K562 (cell line): ENCODE results near the gene NBEAL1. TPM values are rescaled to one million over a fixed set of nuclear protein-coding genes. Genes with fewer than 3 reads are reported as not detected.

Experiments used
- BRCA1 ChIP-seq, 2 experiments: fragments of 450-650 bp in 1 of 2; sonication (generic) in 1 of 2; formaldehyde crosslinking in 1 of 2; IDR thresholded peaks; 2 replicates each; pipeline versions ENCODE4 v1.5.0 to v1.6.1; 2017 to 2020; ENCODE audit warnings: mild to moderate bottlenecking in 1 of 2, missing genetic modification reagents in 1 of 2
- CAMTA2 ChIP-seq: fragments of 250-450 bp; sonication (Bioruptor Pico); conservative IDR thresholded peaks from 2 replicates; pipeline ENCODE4 v1.5.1; 2022
- CEBPB ChIP-seq: fragments of 450-650 bp; IDR thresholded peaks from 2 replicates; pipeline ENCODE4 v1.6.1; 2016; ENCODE audit warnings: missing genetic modification characterization, missing compliant biosample characterization
- EP300 ChIP-seq: IDR thresholded peaks from 2 replicates; pipeline ENCODE4 v1.6.1; 2012; ENCODE audit warnings: low read length, improper control_type of control experiment
- EZH2 ChIP-seq: IDR thresholded peaks from 2 replicates; pipeline ENCODE4 v1.6.1; 2012; ENCODE audit warnings: low read depth, mild to moderate bottlenecking, inconsistent platforms, low read length, borderline replicate concordance
- HDAC3 ChIP-seq: fragments of 450-650 bp; IDR thresholded peaks from 2 replicates; pipeline ENCODE4 v1.6.1; 2018; ENCODE audit warnings: borderline replicate concordance, mild to moderate bottlenecking, moderate library complexity; ENCODE audit not compliant: partially characterized antibody
- JUND ChIP-seq, 2 experiments: IDR thresholded peaks; 2 replicates in 1 of 2; 3 replicates in 1 of 2; pipeline ENCODE4 v1.6.1; 2011; ENCODE audit warnings: borderline replicate concordance in 2 of 2, low read depth in 2 of 2, low read length in 2 of 2, improper control_type of control experiment in 1 of 2, missing biosample characterization in 1 of 2, missing genetic modification characterization in 1 of 2, missing genetic modification reagents in 1 of 2
- KDM1A ChIP-seq, 2 experiments: fragments of 450-650 bp; IDR thresholded peaks; 2 replicates each; pipeline ENCODE4 v1.6.1; 2016; ENCODE audit warnings: mild to moderate bottlenecking in 2 of 2
- MCM5 ChIP-seq: fragments of 450-650 bp; IDR thresholded peaks from 2 replicates; pipeline ENCODE4 v1.6.1; 2016; ENCODE audit warnings: low read depth
- NCOA6 ChIP-seq: fragments of 450-650 bp; IDR thresholded peaks from 2 replicates; pipeline ENCODE4 v1.6.1; 2017; ENCODE audit warnings: mild to moderate bottlenecking
- NR2F6 ChIP-seq: fragments of 450-650 bp; formaldehyde crosslinking; IDR thresholded peaks from 2 replicates; pipeline ENCODE4 v1.4.0; 2020; ENCODE audit warnings: mild to moderate bottlenecking
- SMAD4 ChIP-seq: fragments of 250-450 bp; sonication (Bioruptor Pico); conservative IDR thresholded peaks from 2 replicates; pipeline ENCODE4 v1.8.0; 2021; ENCODE audit warnings: inconsistent platforms, mild to moderate bottlenecking, moderate library complexity
- SMARCA5 ChIP-seq: fragments of 450-650 bp; IDR thresholded peaks from 2 replicates; pipeline ENCODE4 v1.6.1; 2016
- SREBF2 ChIP-seq: sonication (generic); formaldehyde crosslinking; IDR thresholded peaks from 2 replicates; pipeline ENCODE4 v1.4.0; 2020; ENCODE audit warnings: mild to moderate bottlenecking, missing genetic modification reagents
- SRSF1 ChIP-seq: fragments of 200-400 bp; formaldehyde crosslinking; IDR thresholded peaks from 2 replicates; pipeline ENCODE4 v1.6.1; 2017; ENCODE audit warnings: mild to moderate bottlenecking, low read depth, low read length, moderate library complexity
- TEAD2 ChIP-seq: fragments of 450-650 bp; IDR thresholded peaks from 2 replicates; pipeline ENCODE4 v1.6.1; 2016; ENCODE audit warnings: missing genetic modification characterization, control low read depth, missing compliant biosample characterization
- ZNF134 ChIP-seq: fragments of 250-450 bp; sonication (Bioruptor Pico); conservative IDR thresholded peaks from 2 replicates; pipeline ENCODE4 v1.4.0; 2020
- ZNF217 ChIP-seq: sonication (generic); formaldehyde crosslinking; IDR thresholded peaks from 2 replicates; pipeline ENCODE4 v1.8.0; 2022; ENCODE audit warnings: mild to moderate bottlenecking, missing genetic modification reagents
- ZNF583 ChIP-seq: fragments of 250-450 bp; sonication (Bioruptor Pico); IDR thresholded peaks from 2 replicates; pipeline ENCODE4 v1.4.0; 2020
- ZNF699 ChIP-seq: fragments of 250-450 bp; sonication (Bioruptor Pico); IDR thresholded peaks from 2 replicates; pipeline ENCODE4 v1.8.0; 2021; ENCODE audit warnings: mild to moderate bottlenecking, moderate library complexity; ENCODE audit not compliant: insufficient replicate concordance
- polyA plus RNA-seq, 8 experiments: library from polyadenylated mRNA; depleted of rRNA in 4 of 8; stranded (reverse) in 5 of 8; unstranded in 3 of 8; fragments of >200 nt; fragmentation: Nextera tagmentation in 2 of 8; fragmentation: Illumina TruSeq in 1 of 8; extraction: Ambion mirVana in 2 of 8; extraction: Trizol in 1 of 8; gene quantifications; 2 replicates each; pipeline versions ENCODE4 v1.2.1 to v1.2.3, GENCODE V29; 2011 to 2014; ENCODE audit warnings: inconsistent platforms in 1 of 8, missing spikeins in 1 of 8
- total RNA-seq, 7 experiments: library from RNA; depleted of rRNA in 6 of 7; stranded (reverse); fragments of >200 nt in 6 of 7; fragmentation: Illumina TruSeq in 2 of 7; extraction: Trizol in 2 of 7; gene quantifications; 2 replicates each; pipeline versions ENCODE4 v1.2.1 to v1.2.3, GENCODE V29; 2011 to 2021; ENCODE audit warnings: low replicate concordance in 1 of 7
- TF ChIP-seq, protein P1 (sequence below): fragments of 250-450 bp; sonication (Bioruptor Pico); IDR thresholded peaks from 2 replicates; pipeline ENCODE4 v1.5.0; 2022; ENCODE audit warnings: mild to moderate bottlenecking
- TF ChIP-seq, protein P2 (sequence below): fragments of 450-650 bp; IDR thresholded peaks from 2 replicates; pipeline ENCODE4 v1.6.1; 2016; ENCODE audit warnings: missing biosample characterization, missing genetic modification characterization
- TF ChIP-seq, protein P3 (sequence below): fragments of 250-450 bp; sonication (Bioruptor Pico); IDR thresholded peaks from 2 replicates; pipeline ENCODE4 v1.4.0; 2020
- TF ChIP-seq, protein P4 (sequence below), 2 experiments: fragments of 450-650 bp in 1 of 2; sonication (generic) in 1 of 2; formaldehyde crosslinking; conservative IDR thresholded peaks; 2 replicates each; pipeline versions ENCODE4 v1.4.0 to v1.8.1; 2020 to 2022; ENCODE audit warnings: mild to moderate bottlenecking in 1 of 2, missing genetic modification reagents in 1 of 2

Gene NBEAL1
- total and polyA plus RNA-seq, 9 of the 15 experiments (the other 6 are each of a cell fraction or from before 2014, with no cell fraction given): 2.1 to 13.5 (median 7.3) TPM

DNA sequence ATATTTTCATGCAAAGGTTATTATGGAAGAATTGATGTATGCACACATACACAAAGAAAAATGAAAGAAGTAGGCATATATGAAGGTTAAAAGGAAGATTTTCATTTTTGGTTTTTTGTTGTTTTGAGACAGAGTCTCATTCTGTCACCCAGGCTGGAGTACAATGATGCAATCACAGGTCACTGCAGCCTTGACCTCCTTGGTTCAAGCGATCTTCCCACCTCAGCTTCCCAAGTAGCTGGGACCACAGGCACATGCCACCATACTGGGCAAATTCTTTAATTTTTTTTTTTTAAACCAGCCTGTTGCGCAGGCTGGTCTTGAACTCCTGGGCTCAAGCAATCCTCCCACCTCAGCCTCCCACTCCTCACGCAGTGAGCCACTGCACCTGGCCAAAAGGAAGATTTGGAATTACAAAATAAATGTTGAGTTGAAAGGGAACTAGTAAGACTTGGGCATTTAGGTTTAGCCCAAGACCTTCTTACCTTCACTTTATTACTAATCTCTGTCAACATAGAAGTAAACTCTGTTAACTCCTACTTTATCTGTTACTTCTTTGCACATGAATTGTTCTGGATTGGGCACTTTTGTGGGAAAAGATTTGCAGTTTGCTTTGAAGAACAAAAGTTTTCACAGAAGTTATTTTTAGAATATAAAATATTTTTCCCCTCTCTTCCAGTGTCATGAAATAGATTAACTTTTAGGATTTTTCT is 31.7 kb upstream of the NBEAL1 start (continued):
- no peak for TF ChIP-seq ZNF134 (CRISPR knock-in tag)
- TF ChIP-seq SMAD4 (CRISPR knock-in tag): 0 out of 2 replicates have a peak, but pooled peaks have one; percentile 45
- TF ChIP-seq CEBPB (tag): peak; percentile 84
- no peak for TF ChIP-seq HDAC3
- TF ChIP-seq SREBF2 (CRISPR knock-in tag): no peak
- TF ChIP-seq SMARCA5: no peak
- no peak for TF ChIP-seq BRCA1 (IDR thresholded peaks at IDR 0.05)
- no peak for TF ChIP-seq BRCA1 (CRISPR knock-in tag; IDR thresholded peaks at IDR 0.05)
- no peak for TF ChIP-seq ZNF583
- no peak for TF ChIP-seq NR2F6
- no peak for TF ChIP-seq CAMTA2
- TF ChIP-seq SRSF1: no peak
- TF ChIP-seq MCM5: no peak
- TF ChIP-seq JUND (IDR thresholded peaks at IDR 0.05; ENCODE audit: borderline replicate concordance, low read depth, low read length): peak; percentile 50; the same call in 1 of the 2 replicates
- no peak; the same call in 2 of the 3 replicates for TF ChIP-seq JUND (tag; IDR thresholded peaks at IDR 0.05; ENCODE audit: borderline replicate concordance, low read depth, low read length)
- TF ChIP-seq NCOA6: no peak
- no peak for TF ChIP-seq ZNF217 (CRISPR knock-in tag)
- TF ChIP-seq, protein P1, sequence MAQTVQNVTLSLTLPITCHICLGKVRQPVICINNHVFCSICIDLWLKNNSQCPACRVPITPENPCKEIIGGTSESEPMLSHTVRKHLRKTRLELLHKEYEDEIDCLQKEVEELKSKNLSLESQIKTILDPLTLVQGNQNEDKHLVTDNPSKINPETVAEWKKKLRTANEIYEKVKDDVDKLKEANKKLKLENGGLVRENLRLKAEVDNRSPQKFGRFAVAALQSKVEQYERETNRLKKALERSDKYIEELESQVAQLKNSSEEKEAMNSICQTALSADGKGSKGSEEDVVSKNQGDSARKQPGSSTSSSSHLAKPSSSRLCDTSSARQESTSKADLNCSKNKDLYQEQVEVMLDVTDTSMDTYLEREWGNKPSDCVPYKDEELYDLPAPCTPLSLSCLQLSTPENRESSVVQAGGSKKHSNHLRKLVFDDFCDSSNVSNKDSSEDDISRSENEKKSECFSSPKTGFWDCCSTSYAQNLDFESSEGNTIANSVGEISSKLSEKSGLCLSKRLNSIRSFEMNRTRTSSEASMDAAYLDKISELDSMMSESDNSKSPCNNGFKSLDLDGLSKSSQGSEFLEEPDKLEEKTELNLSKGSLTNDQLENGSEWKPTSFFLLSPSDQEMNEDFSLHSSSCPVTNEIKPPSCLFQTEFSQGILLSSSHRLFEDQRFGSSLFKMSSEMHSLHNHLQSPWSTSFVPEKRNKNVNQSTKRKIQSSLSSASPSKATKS: no peak
- TF ChIP-seq TEAD2 (tag): no peak
- TF ChIP-seq EZH2: no peak
- TF ChIP-seq KDM1A (IDR thresholded peaks at IDR 0.05): no peak
- TF ChIP-seq, protein P2, sequence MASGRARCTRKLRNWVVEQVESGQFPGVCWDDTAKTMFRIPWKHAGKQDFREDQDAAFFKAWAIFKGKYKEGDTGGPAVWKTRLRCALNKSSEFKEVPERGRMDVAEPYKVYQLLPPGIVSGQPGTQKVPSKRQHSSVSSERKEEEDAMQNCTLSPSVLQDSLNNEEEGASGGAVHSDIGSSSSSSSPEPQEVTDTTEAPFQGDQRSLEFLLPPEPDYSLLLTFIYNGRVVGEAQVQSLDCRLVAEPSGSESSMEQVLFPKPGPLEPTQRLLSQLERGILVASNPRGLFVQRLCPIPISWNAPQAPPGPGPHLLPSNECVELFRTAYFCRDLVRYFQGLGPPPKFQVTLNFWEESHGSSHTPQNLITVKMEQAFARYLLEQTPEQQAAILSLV (tag): 0 out of 2 replicates have a peak, but pooled peaks have one; percentile 44
- TF ChIP-seq EP300: no peak
- TF ChIP-seq, protein P3, sequence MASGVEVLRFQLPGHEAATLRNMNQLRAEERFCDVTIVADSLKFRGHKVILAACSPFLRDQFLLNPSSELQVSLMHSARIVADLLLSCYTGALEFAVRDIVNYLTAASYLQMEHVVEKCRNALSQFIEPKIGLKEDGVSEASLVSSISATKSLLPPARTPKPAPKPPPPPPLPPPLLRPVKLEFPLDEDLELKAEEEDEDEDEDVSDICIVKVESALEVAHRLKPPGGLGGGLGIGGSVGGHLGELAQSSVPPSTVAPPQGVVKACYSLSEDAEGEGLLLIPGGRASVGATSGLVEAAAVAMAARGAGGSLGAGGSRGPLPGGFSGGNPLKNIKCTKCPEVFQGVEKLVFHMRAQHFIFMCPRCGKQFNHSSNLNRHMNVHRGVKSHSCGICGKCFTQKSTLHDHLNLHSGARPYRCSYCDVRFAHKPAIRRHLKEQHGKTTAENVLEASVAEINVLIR: no peak
- TF ChIP-seq, protein P4, sequence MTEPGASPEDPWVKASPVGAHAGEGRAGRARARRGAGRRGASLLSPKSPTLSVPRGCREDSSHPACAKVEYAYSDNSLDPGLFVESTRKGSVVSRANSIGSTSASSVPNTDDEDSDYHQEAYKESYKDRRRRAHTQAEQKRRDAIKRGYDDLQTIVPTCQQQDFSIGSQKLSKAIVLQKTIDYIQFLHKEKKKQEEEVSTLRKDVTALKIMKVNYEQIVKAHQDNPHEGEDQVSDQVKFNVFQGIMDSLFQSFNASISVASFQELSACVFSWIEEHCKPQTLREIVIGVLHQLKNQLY (CRISPR knock-in tag; conservative IDR thresholded peaks at IDR 0.05): no peak
- TF ChIP-seq ZNF699 (CRISPR knock-in tag): no peak
